Glutamatergic neuron (in vitro differentiated cells): ENCODE results near the gene HERPUD2. TPM values are rescaled to one million over a fixed set of nuclear protein-coding genes. Genes with fewer than 3 reads are reported as not detected.
A peak's percentile ranks its signal among the peaks of the same experiment; 100 is the strongest.

ENCODE experiments used
- DNase-seq: peaks from one replicate; pipeline ENCODE4 v3.0.0; 2022
- H3K27ac Mint-ChIP-seq: one replicate; pipeline ENCODE4 v1.8.0; 2020; ENCODE audit warnings: mild to moderate bottlenecking, mixed read lengths, inconsistent platforms; ENCODE audit not compliant: unreplicated experiment
- H3K27me3 Mint-ChIP-seq: one replicate; pipeline ENCODE4 v1.8.0; 2020; ENCODE audit warnings: mild to moderate bottlenecking, moderate library complexity, mixed read lengths, inconsistent platforms; ENCODE audit not compliant: unreplicated experiment
- H3K36me3 Mint-ChIP-seq: one replicate; pipeline ENCODE4 v1.8.0; 2020; ENCODE audit warnings: mild to moderate bottlenecking, mixed read lengths, inconsistent platforms; ENCODE audit not compliant: unreplicated experiment
- H3K4me1 Mint-ChIP-seq: one replicate; pipeline ENCODE4 v1.8.0; 2020; ENCODE audit warnings: mild to moderate bottlenecking, low read depth, mixed read lengths, inconsistent platforms; ENCODE audit not compliant: unreplicated experiment
- H3K4me3 Mint-ChIP-seq: one replicate; pipeline ENCODE4 v1.8.0; 2020; ENCODE audit warnings: mild to moderate bottlenecking, mixed read lengths, inconsistent platforms; ENCODE audit not compliant: unreplicated experiment
- H3K9me3 Mint-ChIP-seq: one replicate; pipeline ENCODE4 v1.8.0; 2020; ENCODE audit warnings: mild to moderate bottlenecking, moderate library complexity, mixed read lengths, inconsistent platforms; ENCODE audit not compliant: unreplicated experiment
- CTCF ChIP-seq: fragments of 200-600 bp; sonication (generic); IDR thresholded peaks from one replicate; pipeline ENCODE4 v1.5.0; 2021; ENCODE audit not compliant: partially characterized antibody, unreplicated experiment
- total RNA-seq: library from RNA; stranded (reverse); fragmentation: NEBNext Ultra II Directional; extraction: Animal tissue kit (Norgen Biotek cat#: 25700); gene quantifications from one replicate; pipeline ENCODE4 v1.2.1, GENCODE V29; 2021; ENCODE audit not compliant: unreplicated experiment

Gene HERPUD2
- total RNA-seq, 1 donor from 2014 or later, result 28.2 TPM

- H3K4me1 Mint-ChIP-seq, result peaks cover 5% of the 10 kb centered on the region
- no peak for DNase-seq
- no peak overlapping the region for H3K4me3 Mint-ChIP-seq
- H3K36me3 Mint-ChIP-seq, result peaks cover 21% of the 10 kb centered on the region
- no peak for TF ChIP-seq CTCF
- no peak overlapping the region for H3K27ac Mint-ChIP-seq
- peaks cover 2% of the 10 kb centered on the region for H3K27me3 Mint-ChIP-seq
- H3K9me3 Mint-ChIP-seq, result peaks cover 6% of the 10 kb centered on the region
Observed at GRCh38 chr7:35652124-35652523, 42.8 kb downstream of the HERPUD2 start.

- Mint-ChIP-seq H3K4me1 (peaks cover 13% of the 10 kb centered on the region), H3K4me3 (no peak overlapping the region), H3K27ac (no peak overlapping the region), H3K36me3 (peaks cover 21% of the 10 kb centered on the region), H3K9me3 (peaks cover 6% of the 10 kb centered on the region), H3K27me3 (peaks cover 2% of the 10 kb centered on the region)
- DNase-seq, result no peak
- TF ChIP-seq CTCF, result no peak
Observed at GRCh38 chr7:35650751-35651150, 44.2 kb downstream of the HERPUD2 start.

- Mint-ChIP-seq H3K4me3 (no peak overlapping the region), H3K27me3 (peaks cover 2% of the 10 kb centered on the region), H3K9me3 (peaks cover 6% of the 10 kb centered on the region), H3K36me3 (peaks cover 21% of the 10 kb centered on the region), H3K4me1 (peaks cover 13% of the 10 kb centered on the region), H3K27ac (no peak overlapping the region)
- TF ChIP-seq CTCF, result no peak
- DNase-seq, result no peak
Observed at GRCh38 chr7:35649711-35650110, 45.2 kb downstream of the HERPUD2 start.

GRCh38 chr7:35648367-35648766 is 46.6 kb downstream of the HERPUD2 start:
- Mint-ChIP-seq H3K9me3 (peaks cover 6% of the 10 kb centered on the region), H3K4me1 (peaks cover 13% of the 10 kb centered on the region), H3K4me3 (no peak overlapping the region), H3K27me3 (peaks cover 2% of the 10 kb centered on the region), H3K36me3 (peaks cover 21% of the 10 kb centered on the region), H3K27ac (no peak overlapping the region)
- no peak for TF ChIP-seq CTCF
- DNase-seq, result no peak

GRCh38 chr7:35647171-35647574 is 47.8 kb downstream of the HERPUD2 start:
- Mint-ChIP-seq H3K9me3 (peaks cover 2% of the 10 kb centered on the region), H3K4me3 (peak overlapping the region; percentile 19), H3K27ac (peak overlapping the region; percentile 17), H3K27me3 (peaks cover 2% of the 10 kb centered on the region), H3K36me3 (peaks cover 15% of the 10 kb centered on the region), H3K4me1 (peaks cover 13% of the 10 kb centered on the region)
- TF ChIP-seq CTCF, result no peak
- DNase-seq, result peak; percentile 27
